RPMI8226 (cell line): ENCODE measurements around the gene FAM136A.
"Not testable (repeated sequence)": the region's sequence is repeated elsewhere in the genome, so short reads cannot be mapped to it uniquely, and the experiment has no call there.

Experiments used
- DNase-seq: peaks from one replicate; pipeline ENCODE4 v3.0.0-alpha.2; 2015

The FAM136A gene

DNA sequence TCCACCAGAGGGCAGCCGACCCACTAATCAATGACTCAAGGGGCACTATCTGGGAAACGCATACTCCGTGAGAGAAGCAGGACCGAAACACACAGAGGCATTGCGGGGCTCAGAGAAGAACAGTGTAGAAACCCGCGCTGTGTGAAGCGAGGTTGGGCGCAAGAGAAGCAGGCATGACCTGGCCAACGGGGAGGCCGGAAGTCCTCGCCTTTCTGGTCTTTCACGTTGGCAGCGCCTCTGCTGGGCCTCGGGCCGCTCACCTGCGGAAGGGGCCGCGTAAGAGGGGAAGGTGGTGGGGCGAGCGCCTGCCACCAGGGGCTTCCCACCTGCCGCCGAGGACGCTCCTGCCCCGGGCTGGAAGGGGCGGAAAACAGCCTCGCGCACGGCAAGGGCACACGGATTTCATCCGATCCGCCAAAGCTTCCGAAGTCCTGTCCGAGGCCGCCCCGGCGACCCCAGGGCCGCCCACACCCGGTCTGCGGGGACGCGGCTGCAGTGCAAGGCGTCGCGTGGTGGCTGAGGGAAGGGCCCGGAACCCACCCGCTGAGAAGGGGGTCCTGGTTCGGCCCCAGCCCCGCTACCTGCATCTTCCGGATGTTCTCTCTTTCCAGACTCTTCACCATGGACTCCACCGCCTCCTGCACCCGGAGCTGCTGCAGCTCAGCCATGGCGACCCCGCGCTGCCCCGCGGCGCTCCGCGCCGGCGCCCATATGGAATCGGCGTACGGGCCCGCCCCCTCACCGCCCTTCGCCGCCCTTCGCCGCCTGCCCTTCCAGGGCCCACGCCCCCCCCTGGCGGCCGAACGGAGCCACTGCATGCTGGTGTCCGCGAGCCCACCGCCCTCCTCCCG is at the start of gene FAM136A:
TSS of gene FAM136A (minus strand) at position 724 of the 851 bp plus-strand sequence. CDS start at position 668, 56 bp downstream.
- DNase-seq: peak; percentile 89

DNA sequence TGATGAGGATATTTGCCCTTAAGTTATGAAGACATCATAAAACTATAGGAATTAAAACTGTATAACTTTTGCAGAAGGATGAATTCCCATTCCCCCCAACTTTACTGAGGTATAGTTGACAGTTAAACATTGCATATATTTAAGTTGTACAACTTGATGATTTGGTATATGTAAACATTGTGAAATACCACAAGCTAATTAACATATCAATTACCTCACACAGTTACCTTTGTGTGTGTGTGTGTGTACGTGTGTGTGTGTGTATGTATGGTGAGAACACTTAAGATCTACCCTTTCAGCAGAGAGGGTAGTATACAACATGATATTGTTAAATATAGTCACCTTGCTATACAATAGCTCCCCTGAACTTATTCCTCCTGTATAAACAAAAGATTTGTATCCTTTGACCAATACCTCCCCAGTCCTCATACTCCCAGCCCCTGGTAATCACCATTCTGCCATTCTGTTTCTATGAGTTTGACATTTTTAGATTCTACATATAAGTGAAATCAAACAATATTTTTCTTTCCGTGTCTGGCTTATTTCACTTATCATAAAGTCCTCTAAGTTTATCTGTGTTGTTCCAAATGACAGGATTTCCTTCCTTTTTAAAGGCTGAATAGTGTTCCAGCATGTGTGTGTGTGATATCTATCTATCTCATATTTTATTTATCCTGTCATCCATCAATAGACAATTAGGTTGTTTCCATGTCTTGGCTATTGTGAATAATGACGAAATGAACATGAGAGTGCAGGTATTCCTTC is 48.2 kb upstream of the FAM136A start:
- no peak for DNase-seq

DNA sequence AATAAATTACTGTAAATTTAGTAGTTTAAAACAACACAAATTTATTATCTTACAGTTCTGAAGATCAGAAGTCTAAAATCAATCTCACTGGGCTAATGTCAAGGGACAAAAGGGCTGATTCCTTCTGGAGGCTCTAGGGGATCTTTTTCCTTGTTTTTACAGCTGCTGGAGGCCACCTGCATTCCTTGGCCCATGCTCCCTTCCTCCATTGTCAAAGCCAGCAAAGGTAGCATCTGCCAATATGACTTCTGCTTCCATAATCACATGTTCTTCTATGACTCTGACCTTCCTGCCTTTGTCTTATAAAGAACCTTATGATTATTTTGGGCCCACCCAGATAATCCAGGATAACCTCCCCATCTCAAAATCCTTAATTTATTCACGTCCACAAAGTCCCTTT is 46.0 kb upstream of the FAM136A start:
- no peak for DNase-seq

DNA sequence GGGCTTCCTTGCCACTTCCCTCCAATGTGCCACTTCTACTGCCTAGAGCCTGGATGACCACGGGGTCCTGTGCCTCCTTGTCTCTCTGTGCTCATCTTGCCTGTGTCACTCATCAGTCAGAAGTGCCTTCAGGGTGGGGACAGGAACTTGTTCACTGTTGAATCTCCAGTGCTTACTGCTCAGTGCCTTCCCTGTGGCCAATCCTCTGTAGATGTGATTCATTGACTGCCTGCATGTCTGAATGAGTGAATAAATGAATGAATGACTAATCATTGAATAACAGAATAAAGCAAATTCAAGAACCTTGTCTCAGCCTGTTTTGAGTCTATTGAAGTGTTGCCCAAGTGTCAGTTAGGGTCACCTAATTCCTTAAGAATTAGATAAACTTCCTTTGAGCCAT is 42.3 kb upstream of the FAM136A start:
- DNase-seq: no peak

DNA sequence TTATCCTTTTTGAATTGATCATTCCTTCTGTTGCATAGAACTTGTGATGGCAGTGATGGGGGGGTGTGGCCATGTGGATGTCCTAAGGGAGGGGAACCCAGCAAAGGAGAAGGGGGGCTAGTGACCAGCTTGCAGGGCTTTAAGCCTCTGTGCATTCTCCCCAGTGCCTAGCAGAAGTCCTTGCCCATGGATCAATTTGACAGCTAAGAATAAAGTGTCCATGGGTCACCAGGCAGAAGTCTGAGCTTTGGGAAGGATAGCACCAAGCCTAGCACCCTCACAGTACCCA is 39.6 kb upstream of the FAM136A start:
- DNase-seq: no peak

DNA sequence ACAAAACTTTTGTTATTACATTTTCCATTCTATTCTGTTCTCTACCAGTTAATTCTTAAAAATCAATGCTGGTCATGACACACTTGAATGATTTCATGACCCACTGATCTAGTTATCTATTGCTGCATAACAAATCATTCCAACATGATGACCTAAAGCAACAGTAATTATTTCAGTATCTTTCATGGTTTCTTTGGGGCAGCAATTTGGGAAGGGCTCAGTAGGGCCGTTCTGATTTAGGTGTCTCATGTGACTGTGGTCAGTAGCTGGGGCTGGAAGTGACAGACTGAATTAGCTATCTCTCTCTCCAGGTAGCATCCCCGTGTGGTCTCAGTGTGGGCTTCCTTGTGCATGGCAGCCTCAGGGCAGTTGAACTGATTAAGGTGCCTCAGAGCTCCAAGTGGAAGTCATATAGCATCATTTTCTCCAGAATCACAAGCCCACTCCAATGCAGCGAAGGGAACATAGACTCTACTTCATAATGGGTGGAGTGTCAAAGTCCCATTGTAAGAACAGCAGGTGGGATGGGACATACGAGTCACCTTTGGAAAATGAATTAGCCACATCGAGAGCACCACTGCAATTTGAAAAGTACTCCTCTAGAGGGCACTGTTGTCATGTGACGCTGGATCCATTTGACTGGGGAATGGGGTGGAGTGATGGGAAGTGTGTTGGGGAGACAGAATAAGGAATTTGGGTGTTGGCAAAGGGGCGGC is 39.1 kb upstream of the FAM136A start:
- peak; percentile 60 for DNase-seq

DNA sequence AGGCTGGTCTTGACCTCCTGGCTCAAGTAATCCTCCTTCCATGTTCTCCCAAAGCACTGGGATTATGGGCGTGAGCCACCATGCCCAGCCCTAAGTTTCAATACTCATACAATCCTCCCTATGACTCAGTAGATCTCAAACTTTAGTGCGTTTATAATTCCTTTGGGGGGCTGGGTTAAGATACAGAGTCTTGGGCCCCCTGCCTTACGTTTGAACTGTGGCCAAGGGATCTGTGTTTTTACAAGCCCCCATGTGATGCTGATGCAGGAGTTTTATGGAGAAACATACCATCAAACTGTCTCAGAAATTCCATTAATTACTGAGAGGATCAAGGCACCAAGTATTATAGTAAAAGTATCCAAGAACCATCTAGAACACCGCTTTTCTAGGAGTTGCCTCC is 38.2 kb upstream of the FAM136A start:
- no peak for DNase-seq

DNA sequence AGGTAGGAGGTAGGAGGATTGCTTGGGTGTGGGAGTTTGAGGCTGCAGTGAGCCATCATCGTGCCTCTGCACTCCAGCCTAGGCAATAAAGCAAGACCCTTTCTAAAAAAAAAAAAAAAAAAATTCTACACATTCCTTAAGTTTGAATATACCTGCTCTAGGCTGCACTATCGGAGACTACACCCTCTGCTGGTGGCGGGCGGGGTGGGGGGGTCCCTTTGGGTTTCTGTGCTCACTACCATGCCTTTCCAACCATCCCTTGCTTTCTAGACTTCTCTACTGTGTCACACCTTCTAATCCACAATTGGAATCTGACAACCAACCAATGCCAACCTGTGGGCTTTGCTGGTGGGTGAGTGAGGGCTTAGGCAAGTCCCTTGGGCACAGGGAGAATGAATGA is 34.7 kb upstream of the FAM136A start:
- no peak for DNase-seq

DNA sequence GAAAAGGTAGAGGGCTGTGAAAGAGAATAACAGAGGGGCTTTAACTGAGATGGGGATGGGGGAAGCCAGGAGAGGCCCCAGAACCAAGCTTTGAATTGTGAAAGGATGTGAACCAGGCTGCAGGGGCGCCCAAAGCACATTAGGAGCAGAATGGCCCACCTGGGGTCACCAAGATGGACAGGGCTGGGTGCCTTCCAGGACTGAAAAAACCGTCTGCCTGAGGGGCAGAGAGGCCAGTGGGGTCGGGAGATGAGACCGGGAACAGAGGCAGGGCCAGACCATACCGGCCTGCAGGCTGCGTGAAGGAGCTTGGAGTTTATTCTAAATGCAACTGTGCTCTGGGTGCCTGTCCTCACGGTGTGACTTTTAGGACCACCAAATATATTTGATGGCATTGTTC is 29.1 kb upstream of the FAM136A start:
- DNase-seq: no peak

DNA sequence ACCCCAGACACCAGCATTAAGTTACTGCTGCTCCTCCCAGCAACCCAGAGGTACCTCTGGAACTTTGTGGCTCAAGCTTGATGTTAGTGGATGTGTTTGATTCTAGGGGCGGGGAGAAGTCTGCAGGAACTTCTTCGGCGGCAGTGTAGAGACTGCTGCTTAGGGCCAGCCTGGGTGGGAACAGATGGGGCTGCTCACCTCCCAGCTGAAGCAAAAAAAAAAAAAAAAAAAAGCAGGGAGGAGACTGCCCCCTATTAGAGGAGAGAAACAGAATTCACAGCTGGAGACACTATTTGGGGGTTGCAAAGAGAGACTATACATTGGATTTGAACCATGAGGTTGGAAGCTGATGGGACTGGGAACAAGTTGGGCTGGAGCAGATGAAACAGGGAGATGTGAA is 28.6 kb upstream of the FAM136A start:
- DNase-seq: no peak

DNA sequence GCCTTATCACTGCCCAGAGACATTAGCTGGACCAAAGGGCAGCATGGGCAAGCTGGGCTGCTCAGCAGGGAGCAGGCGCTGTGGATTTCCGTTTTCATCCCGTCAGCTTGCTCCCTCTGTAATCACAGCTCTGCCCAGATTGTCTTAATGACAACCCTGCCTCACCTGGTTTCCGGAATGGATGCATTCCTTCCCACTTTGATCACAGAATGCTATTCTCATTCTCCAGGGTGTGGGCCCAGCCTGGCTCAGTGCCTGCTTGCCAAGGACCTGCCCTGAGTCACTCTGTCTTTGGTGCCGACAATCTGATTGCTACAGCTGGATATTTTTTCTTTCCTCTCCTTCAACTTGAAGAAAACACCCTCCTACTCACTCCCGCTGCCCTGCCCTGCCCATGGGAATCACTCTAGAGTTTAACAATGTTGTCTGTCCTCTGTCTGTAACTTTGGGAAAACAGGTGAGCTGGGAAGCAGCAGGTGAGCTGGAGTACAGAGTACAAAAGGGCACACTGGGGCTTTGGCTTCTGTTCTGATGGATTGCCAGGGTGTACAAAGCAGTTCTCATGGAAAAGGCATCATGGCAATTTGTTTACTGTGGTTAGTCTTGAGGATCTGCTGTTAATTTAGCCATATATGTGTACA is 27.2 kb upstream of the FAM136A start:
- DNase-seq: no peak

DNA sequence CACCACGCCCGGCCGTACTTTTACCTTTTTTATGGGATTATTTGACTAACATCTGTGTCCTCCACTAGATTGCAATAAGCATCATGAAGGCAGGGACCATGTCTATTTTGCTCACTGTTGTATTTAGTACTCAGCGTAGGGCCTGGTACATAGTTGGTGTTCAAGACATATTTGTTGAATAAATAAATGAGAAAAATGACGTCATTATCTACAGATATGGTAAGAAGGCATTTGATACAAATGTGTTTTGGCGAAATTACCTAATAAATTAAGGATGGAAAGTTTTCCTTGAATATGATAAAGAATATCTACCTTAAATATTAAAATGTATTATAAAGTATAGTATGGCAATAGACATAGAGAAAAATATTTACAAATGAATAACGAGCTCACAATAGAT is 24.0 kb upstream of the FAM136A start:
- no peak for DNase-seq

DNA sequence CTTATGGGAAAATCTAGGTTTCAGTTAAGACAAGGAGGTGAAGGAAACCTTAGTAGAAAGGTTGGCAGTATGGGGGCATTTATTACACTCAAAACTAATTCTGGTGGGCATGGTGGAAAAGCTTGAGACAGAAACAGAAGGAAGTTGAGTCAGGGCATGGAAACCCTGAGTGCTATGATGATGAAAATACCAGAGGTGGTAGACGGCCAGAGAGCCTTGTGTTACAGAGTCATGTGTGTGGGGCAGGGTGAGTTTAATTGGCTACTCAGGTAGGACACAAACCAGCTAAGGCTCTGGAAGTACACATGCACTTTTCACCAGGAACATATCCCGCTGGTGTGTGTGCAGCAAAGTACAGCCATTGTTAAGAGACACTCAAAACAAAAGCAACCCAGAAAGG is 20.7 kb upstream of the FAM136A start:
- DNase-seq: no peak

DNA sequence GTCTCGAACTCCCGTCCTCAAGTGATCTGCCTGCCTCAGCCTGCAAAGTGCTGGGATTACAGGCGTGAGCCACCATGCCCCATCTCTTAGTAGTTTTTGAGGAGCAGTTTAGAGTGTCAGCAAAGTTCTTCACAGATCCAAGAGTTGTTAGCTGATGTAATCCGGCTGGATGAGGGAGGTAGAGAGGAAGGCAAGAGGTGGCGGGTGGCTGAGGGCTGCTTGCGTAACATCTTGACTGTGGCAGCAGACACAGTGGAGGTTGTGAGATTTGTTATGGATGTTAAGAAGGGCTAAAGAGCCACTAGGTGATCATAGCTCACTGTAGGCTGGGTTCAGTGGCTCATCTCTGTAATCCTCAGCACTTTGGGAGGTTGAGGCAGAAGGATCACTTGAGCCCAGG is 19.5 kb upstream of the FAM136A start:
- no peak for DNase-seq

DNA sequence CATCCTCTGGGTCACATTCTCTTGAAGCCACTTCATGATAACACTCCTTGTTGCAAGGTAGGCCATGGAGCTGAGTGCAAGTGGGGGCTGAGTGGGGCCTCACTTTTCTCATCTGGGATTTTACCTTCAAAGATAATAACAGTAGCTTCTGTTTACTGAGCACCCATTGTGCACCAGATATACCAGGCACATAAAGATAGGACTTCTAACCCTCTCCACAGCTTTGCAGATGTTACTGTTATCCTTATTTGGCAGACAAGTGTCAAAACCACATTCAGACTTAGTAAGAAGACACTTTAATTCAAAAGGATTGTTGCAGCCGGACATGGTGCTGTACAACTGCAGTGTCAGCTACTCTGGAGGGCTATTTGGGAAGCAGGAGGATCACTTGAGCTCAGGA is 12.8 kb upstream of the FAM136A start:
- no peak for DNase-seq

DNA sequence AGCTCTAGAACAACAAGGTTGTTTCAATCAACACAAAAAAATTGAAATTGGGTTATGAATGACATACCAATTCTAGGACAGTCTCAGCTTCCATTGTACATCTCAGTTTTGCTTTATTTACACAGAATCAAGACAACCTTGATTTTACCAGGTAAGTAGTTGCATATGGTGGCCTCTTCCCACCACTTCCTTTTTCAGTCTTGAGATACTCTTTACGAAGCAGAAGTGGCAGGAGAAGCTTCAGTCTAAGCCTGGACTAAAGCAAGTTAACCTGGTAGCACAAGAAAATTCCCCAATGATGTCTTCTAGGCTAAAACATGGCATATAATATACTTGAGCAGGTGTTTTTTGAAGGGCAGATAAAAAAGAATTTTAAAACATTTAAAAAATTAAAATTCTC is 10.7 kb upstream of the FAM136A start:
- peak; percentile 23 for DNase-seq

DNA sequence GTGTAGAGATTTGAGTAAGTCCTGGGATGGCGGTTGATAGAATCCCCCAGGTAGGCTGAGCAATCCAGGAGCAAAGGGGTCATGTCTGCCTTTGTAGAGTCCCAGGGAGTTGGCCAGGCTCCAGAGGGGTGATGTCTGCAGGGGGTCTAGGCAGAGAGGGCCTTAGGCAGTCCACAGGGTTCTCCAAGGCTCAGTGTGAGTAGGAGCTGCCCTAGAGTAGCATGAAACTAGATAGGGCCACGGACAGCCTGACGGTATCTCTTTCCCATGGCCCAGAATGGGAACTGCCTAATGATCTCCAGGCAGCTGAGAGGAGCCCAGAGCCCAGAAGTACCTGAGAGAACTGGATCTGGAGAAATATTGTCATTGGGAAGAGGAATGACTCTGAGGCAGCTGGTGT is 9.0 kb upstream of the FAM136A start:
- no peak for DNase-seq

DNA sequence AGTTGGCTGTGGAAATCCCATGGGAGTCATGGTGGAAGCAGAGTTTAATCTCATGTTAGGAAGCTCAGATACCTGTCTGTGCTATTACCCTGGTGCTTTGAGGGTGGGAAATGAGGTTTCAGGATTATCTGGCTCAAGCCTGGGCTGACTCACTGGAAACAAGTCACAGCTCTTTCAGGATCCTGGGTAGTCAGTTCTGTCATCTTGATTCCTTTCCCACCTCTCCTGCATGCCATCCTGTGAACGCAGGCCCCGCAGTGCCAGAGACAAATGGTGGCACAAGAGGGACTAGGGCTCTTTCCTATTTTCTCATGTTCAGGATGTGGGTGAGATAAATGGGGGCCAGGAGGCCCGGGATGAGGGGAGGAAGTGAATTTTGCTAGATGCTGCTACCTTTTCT is 3.7 kb upstream of the FAM136A start:
- no peak for DNase-seq

DNA sequence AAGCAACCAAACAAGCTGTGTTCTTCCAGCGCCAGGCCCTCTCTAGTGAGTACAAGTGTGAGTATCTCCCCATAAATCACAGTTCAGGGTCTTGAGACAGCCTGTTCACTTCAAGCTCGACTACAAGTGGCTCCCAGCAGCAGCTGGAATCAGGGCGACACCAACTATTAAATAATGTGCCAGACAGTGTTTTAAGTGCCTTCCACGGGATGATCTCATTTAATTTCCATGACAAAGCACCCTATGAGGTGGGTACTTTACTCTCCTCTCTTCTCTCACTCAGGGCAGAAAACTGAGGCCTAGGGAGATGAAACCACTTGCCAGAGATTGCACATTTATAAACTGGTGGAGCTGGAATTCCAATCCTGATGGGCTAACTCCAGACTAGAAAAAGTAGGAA is 2.6 kb upstream of the FAM136A start:
- no peak for DNase-seq

DNA sequence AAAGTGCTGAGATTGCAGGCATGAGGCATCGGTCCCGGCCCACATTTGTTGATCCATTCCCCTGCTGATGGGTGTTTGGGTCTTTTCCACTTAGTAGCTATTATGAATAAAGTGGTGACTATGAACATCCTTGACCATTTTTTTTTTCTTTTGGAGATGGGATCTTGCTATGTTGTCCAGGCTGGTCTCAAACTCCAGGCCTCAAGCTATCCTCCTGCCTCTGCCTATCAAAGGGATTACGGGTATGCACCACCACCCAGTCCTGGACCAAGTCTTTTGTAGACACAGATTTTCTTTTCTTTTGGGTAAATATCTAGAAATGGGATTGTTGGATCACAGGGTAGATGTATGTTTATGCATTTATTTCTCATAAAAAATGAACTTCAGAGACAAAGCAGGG is 1.3 kb upstream of the FAM136A start:
- DNase-seq: no peak

DNA sequence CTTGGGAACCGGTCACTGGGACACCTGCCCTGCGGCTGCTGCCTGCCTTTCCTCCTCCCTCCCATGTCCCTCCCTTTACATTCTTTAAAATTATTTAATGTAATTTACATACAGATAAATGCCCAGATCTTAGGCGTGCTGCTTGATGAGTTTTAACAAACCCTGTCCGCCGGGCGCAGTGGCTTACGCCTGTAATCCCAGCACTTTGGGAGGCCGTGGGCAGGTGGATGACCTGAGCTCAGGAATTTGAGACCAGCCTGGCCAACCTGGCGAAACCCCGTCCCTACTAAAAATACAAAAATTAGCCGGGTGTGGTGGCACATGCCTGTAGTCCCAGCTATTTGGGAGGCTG is 304 bp upstream of the FAM136A start:
- not testable (repeated sequence) for DNase-seq

DNA sequence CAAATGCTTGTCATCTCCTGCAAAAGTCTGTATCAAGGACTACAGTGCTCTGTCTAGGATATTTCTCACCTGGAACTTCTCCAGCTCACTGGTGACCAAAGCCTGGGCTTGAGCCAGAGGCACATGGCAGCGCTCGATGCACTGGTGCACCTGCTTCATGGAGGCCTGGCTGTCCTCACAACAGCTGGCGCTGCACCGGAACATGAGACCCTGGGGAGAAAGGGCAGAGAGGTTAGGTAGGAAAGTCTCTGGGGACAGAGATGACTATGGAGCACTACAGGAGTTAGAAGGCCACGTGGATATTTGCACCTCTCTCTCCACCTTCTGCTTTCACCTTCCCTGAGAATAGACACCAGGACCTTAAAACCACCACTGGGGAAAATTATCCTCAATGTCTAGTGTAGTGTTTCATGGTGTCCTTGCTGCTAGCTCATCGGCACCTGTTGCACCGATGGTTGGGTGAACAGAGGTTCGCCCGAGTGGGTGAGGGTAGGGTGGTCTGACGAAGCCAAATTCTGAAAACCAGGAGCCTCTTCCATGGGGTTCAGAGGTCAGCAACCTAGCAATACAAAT is 1.0 kb downstream of the FAM136A start:
- DNase-seq: peak; percentile 62

DNA sequence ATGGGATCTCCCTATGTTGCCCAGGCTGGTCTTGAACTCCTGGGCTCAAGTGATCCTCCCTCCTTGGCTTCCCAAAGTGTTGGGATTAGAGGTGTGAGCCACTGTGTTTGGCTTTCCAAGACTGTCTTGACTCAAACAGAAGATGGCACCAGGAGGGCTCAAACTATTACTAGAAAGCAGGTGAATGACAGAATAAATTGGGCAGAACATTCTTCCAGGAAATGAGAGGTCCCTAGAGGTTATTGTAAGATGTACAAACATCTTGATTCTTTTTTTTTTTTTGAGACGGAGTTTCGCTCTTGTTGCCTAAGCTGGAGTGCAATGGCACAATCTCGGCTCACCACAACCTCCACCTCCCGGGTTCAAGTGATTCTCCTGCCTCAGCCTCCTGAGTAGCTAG is 4.0 kb downstream of the FAM136A start:
- DNase-seq: not testable (repeated sequence)
